ENCODE results near the gene GDPD5. TPM values are rescaled to one million over a fixed set of nuclear protein-coding genes. Genes with fewer than 3 reads are reported as not detected.
A peak's percentile ranks its signal among the peaks of the same experiment; 100 is the strongest.

The GDPD5 gene
- total and polyA plus RNA-seq, 4 donors = 6.2 to 24.7 (median 12.0) TPM

GRCh38 chr11:75492181-75492820, 33.4 kb downstream of the GDPD5 start:
- DNase-seq = no peak
- 36 to 44% methylated on average over 6 of the region's 6 CpGs for WGBS, 2 donors
- TF ChIP-seq CTCF (IDR thresholded peaks at IDR 0.05; ENCODE audit: control extremely low read depth, extremely low read depth) = no peak
- Histone ChIP-seq H3K27me3 (ENCODE audit: control insufficient read depth in 3 of 3, insufficient read depth in 3 of 3, low read length in 2 of 3) (no peaks in the 10 kb centered on the region), H3K4me3 (no peak overlapping the region), H3K27ac (ENCODE audit: low read depth in 1 of 2, low read length in 1 of 2) (no peak overlapping the region), H3K9me3 (ENCODE audit: control insufficient read depth in 4 of 4, insufficient read depth in 3 of 4, low read length in 3 of 4) (no peaks in the 10 kb centered on the region), H3K4me1 (ENCODE audit: control insufficient read depth in 5 of 5, insufficient read depth in 5 of 5, low read length in 5 of 5) (peaks cover 0 to 8% (median 0%) of the 10 kb centered on the region in 5 donors), H3K36me3 (ENCODE audit: control insufficient read depth in 4 of 4, insufficient read depth in 4 of 4, low read length in 4 of 4) (peaks cover 0 to 3% (median 0%) of the 10 kb centered on the region in 4 donors), H3K9ac (ENCODE audit: insufficient read depth in 1 of 2, low read length in 2 of 2) (no peak overlapping the region)
- no peak for ATAC-seq (ENCODE audit: insufficient read depth, low FRiP score)

- no peak overlapping the region for H3K4me3 ChIP-seq
- DNase-seq = no peak
- no peaks in the 10 kb centered on the region for H3K27me3 ChIP-seq (ENCODE audit: control insufficient read depth in 3 of 3, insufficient read depth in 3 of 3, low read length in 2 of 3)
- ATAC-seq (ENCODE audit: insufficient read depth, low FRiP score) = no peak
- no peak overlapping the region for H3K27ac ChIP-seq (ENCODE audit: low read depth in 1 of 2, low read length in 1 of 2)
- no peak for TF ChIP-seq CTCF (IDR thresholded peaks at IDR 0.05; ENCODE audit: control extremely low read depth, extremely low read depth)
- H3K9ac ChIP-seq (ENCODE audit: insufficient read depth in 1 of 2, low read length in 2 of 2) = no peak overlapping the region
- H3K9me3 ChIP-seq (ENCODE audit: control insufficient read depth in 4 of 4, insufficient read depth in 3 of 4, low read length in 3 of 4) = no peaks in the 10 kb centered on the region
- peaks cover 0 to 3% (median 0%) of the 10 kb centered on the region in 4 donors for H3K36me3 ChIP-seq (ENCODE audit: control insufficient read depth in 4 of 4, insufficient read depth in 4 of 4, low read length in 4 of 4)
- WGBS, 2 donors = 92% methylated on average over 2 of the region's 2 CpGs
- peaks cover 0 to 6% (median 0%) of the 10 kb centered on the region in 5 donors for H3K4me1 ChIP-seq (ENCODE audit: control insufficient read depth in 5 of 5, insufficient read depth in 5 of 5, low read length in 5 of 5)
Observed at GRCh38 chr11:75491465-75491864, 34.3 kb downstream of the GDPD5 start.

- Histone ChIP-seq H3K27ac (ENCODE audit: low read depth in 1 of 2, low read length in 1 of 2) (no peak overlapping the region), H3K27me3 (ENCODE audit: control insufficient read depth in 3 of 3, insufficient read depth in 3 of 3, low read length in 2 of 3) (no peaks in the 10 kb centered on the region), H3K9ac (ENCODE audit: insufficient read depth in 1 of 2, low read length in 2 of 2) (no peak overlapping the region), H3K4me3 (no peak overlapping the region), H3K36me3 (ENCODE audit: control insufficient read depth in 4 of 4, insufficient read depth in 4 of 4, low read length in 4 of 4) (peaks cover 0 to 3% (median 0%) of the 10 kb centered on the region in 4 donors), H3K9me3 (ENCODE audit: control insufficient read depth in 4 of 4, insufficient read depth in 3 of 4, low read length in 3 of 4) (no peaks in the 10 kb centered on the region), H3K4me1 (ENCODE audit: control insufficient read depth in 5 of 5, insufficient read depth in 5 of 5, low read length in 5 of 5) (peaks cover 0 to 3% (median 0%) of the 10 kb centered on the region in 5 donors)
- 78 to 85% methylated on average over 13 of the region's 13 CpGs for WGBS, 2 donors
- ATAC-seq (ENCODE audit: insufficient read depth, low FRiP score) (no peak), DNase-seq (peak in 1 of 3 donors; percentile 28)
- TF ChIP-seq CTCF (IDR thresholded peaks at IDR 0.05; ENCODE audit: control extremely low read depth, extremely low read depth) = no peak
Observed at GRCh38 chr11:75490221-75491181, 35.2 kb downstream of the GDPD5 start.
